ENCODE measurements around the gene PACS2.

Gene PACS2

DNA sequence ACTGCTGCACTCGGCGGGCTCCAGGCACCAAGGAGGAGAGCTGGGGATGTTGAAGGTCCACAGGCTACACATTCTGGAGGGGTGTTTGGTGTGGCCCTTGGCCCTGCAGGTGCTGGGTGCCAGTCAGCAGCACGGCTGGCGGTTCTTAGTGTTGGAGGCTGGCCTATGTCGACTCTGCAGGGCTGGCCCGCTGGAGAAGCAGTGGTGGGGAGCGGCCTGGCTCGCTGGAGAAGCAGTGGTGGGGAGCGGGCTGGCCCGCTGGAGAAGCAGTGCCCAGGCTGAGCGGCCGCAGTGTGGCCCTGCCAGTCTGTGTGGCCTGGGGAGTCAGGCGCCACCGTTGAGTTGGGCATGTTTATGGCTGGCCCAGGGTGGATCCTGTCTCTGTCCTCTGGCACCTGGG lies 132.4 kb downstream of the PACS2 start:
- DNase-seq, result no peak

Data from CD4-positive, alpha-beta T cell treated with Interleukin-17A for 4 hours (primary cell).